Omental fat pad (tissue), 4 donors: ENCODE measurements around the gene PDCD7. TPM values are rescaled to one million over a fixed set of nuclear protein-coding genes. Genes with fewer than 3 reads are reported as not detected.
"Not testable (repeated sequence)": the region's sequence is repeated elsewhere in the genome, so short reads cannot be mapped to it uniquely, and the experiment has no call there.

ENCODE experiments used
- ATAC-seq: fragments of 150-250 bp; one replicate; pipeline ENCODE4 v1.9.1; 2016; ENCODE audit warnings: mild to moderate bottlenecking, moderate library complexity; ENCODE audit not compliant: low FRiP score
- DNase-seq: peaks from one replicate; pipeline ENCODE4 v3.0.0-alpha.2; 2019; ENCODE audit warnings: low spot score
- CTCF ChIP-seq, 3 donors: fragments of 450-650 bp; IDR thresholded peaks; one replicate each; pipeline ENCODE4 v1.5.1; 2016 to 2017; ENCODE audit warnings: antibody characterized with exemption in 3 of 3, mild to moderate bottlenecking in 3 of 3, moderate library complexity in 2 of 3
- total RNA-seq, 4 donors: library from RNA; depleted of rRNA; stranded (reverse); fragments of >200 nt; gene quantifications; one replicate each; pipeline ENCODE4 v1.1.0, GENCODE V29; 2016

Gene PDCD7
- total RNA-seq, 4 donors from 2014 or later, result 14.8 to 20.3 (median 17.3) TPM

- DNase-seq (no peak), ATAC-seq (no peak)
- no peak for TF ChIP-seq CTCF (IDR thresholded peaks at IDR 0.05)
These were observed 54.0 kb downstream of the PDCD7 start for GRCh38 chr15:65079580-65079979.

GRCh38 chr15:65077981-65078352 lies 55.6 kb downstream of the PDCD7 start:
- ATAC-seq (peak; percentile 22), DNase-seq (no peak)
- no peak for TF ChIP-seq CTCF (IDR thresholded peaks at IDR 0.05)

- ATAC-seq (peak; percentile 19), DNase-seq (no peak)
- no peak for TF ChIP-seq CTCF (IDR thresholded peaks at IDR 0.05)
These were observed 56.2 kb downstream of the PDCD7 start for GRCh38 chr15:65077291-65077980.

GRCh38 chr15:65076486-65077290 lies 56.9 kb downstream of the PDCD7 start, which contains the start of gene KBTBD13:
Gene KBTBD13, plus strand, starts transcription at chr15:65076746. Its CDS starts 70 bp downstream, at chr15:65076816.
- DNase-seq, result no peak
- TF ChIP-seq CTCF (IDR thresholded peaks at IDR 0.05), result no peak
- no peak for ATAC-seq

- not testable (repeated sequence) for ATAC-seq, DNase-seq
These were observed 57.8 kb downstream of the PDCD7 start for GRCh38 chr15:65075607-65076395.

GRCh38 chr15:65074946-65075345 lies 58.7 kb downstream of the PDCD7 start:
- not testable (repeated sequence) for ATAC-seq, DNase-seq

- no peak for TF ChIP-seq CTCF (IDR thresholded peaks at IDR 0.05)
- no peak for DNase-seq
- ATAC-seq, result no peak
These were observed 61.0 kb downstream of the PDCD7 start for GRCh38 chr15:65072617-65073016.
